ENCODE measurements around the gene ATP9B.
"Not testable (repeated sequence)": the region's sequence is repeated elsewhere in the genome, so short reads cannot be mapped to it uniquely, and the experiment has no call there.

Gene ATP9B

GRCh38 chr18:79077181-79077580 lies 8.0 kb downstream of the ATP9B start:
- TF ChIP-seq EZH2phosphoT487 (IDR thresholded peaks at IDR 0.05; ENCODE audit: borderline replicate concordance) (no peak), CTCF (conservative IDR thresholded peaks at IDR 0.05; ENCODE audit: low read length) (no peak)
- H3F3A ChIP-seq (ENCODE audit: low read depth) = no peaks in the 10 kb centered on the region
- H3K4me2 ChIP-seq (ENCODE audit: low read depth, low read length, poor library complexity, severe bottlenecking) = peak overlapping the region; percentile 9
- H3K79me2 ChIP-seq (ENCODE audit: insufficient read depth, low read length) = peaks cover 61% of the 10 kb centered on the region
- H2AFZ ChIP-seq (ENCODE audit: low read length) = no peak overlapping the region
- H3K9ac ChIP-seq (ENCODE audit: low read depth, low read length, poor library complexity, severe bottlenecking) = no peak overlapping the region
- H3K4me1 ChIP-seq (ENCODE audit: insufficient read depth, low read length, poor library complexity, severe bottlenecking) = peaks cover 28% of the 10 kb centered on the region
- H3K4me3 ChIP-seq (ENCODE audit: low read length, poor library complexity, severe bottlenecking) = no peak overlapping the region
- H3K9me2 ChIP-seq (replicated peaks; ENCODE audit: low read depth, low read length) = no peaks in the 10 kb centered on the region
- H3K36me3 ChIP-seq (ENCODE audit: insufficient read depth, low read length) = no peaks in the 10 kb centered on the region; the same call in 1 of the 2 replicates
- H3K27me3 ChIP-seq (ENCODE audit: insufficient read depth, low read length, poor library complexity, severe bottlenecking) = no peaks in the 10 kb centered on the region
- no peaks in the 10 kb centered on the region for H4K20me1 ChIP-seq (ENCODE audit: insufficient read depth, low read length, poor library complexity, severe bottlenecking)
- peaks cover 3% of the 10 kb centered on the region; the same call in 1 of the 2 replicates for H3K9me3 ChIP-seq (ENCODE audit: insufficient read depth, low read depth, low read length)

- H3K79me2 ChIP-seq (ENCODE audit: insufficient read depth, low read length) = peaks cover 56% of the 10 kb centered on the region
These were observed 9.6 kb downstream of the ATP9B start for GRCh38 chr18:79078791-79079190.

GRCh38 chr18:79092874-79093273 lies 23.7 kb downstream of the ATP9B start:
- TF ChIP-seq EZH2phosphoT487 (IDR thresholded peaks at IDR 0.05; ENCODE audit: borderline replicate concordance) (no peak), CTCF (conservative IDR thresholded peaks at IDR 0.05; ENCODE audit: low read length) (no peak)
- H3K9me3 ChIP-seq (ENCODE audit: insufficient read depth, low read depth, low read length) = no peaks in the 10 kb centered on the region
- no peaks in the 10 kb centered on the region for H3K27me3 ChIP-seq (ENCODE audit: insufficient read depth, low read length, poor library complexity, severe bottlenecking)
- H2AFZ ChIP-seq (ENCODE audit: low read length) = no peak overlapping the region
- no peaks in the 10 kb centered on the region for H3F3A ChIP-seq (ENCODE audit: low read depth)
- no peak overlapping the region for H3K4me2 ChIP-seq (ENCODE audit: low read depth, low read length, poor library complexity, severe bottlenecking)
- H3K9me2 ChIP-seq (replicated peaks; ENCODE audit: low read depth, low read length) = no peaks in the 10 kb centered on the region
- no peak overlapping the region for H3K4me3 ChIP-seq (ENCODE audit: low read length, poor library complexity, severe bottlenecking)
- H3K4me1 ChIP-seq (ENCODE audit: insufficient read depth, low read length, poor library complexity, severe bottlenecking) = peaks cover 5% of the 10 kb centered on the region
- peaks cover 60% of the 10 kb centered on the region for H3K79me2 ChIP-seq (ENCODE audit: insufficient read depth, low read length)
- H3K9ac ChIP-seq (ENCODE audit: low read depth, low read length, poor library complexity, severe bottlenecking) = no peak overlapping the region
- H4K20me1 ChIP-seq (ENCODE audit: insufficient read depth, low read length, poor library complexity, severe bottlenecking) = peaks cover 2% of the 10 kb centered on the region
- H3K36me3 ChIP-seq (ENCODE audit: insufficient read depth, low read length) = no peaks in the 10 kb centered on the region

More at GRCh38 chr18:79078791-79079190, 9.6 kb downstream of the ATP9B start:
- not testable (repeated sequence) for H3K36me3 ChIP-seq (ENCODE audit: insufficient read depth, low read length); H3K9me3 ChIP-seq (ENCODE audit: insufficient read depth, low read depth, low read length); H2AFZ ChIP-seq (ENCODE audit: low read length); H3F3A ChIP-seq (ENCODE audit: low read depth); H3K9ac ChIP-seq (ENCODE audit: low read depth, low read length, poor library complexity, severe bottlenecking); H3K9me2 ChIP-seq (replicated peaks; ENCODE audit: low read depth, low read length); H3K4me2 ChIP-seq (ENCODE audit: low read depth, low read length, poor library complexity, severe bottlenecking); H3K4me3 ChIP-seq (ENCODE audit: low read length, poor library complexity, severe bottlenecking); H3K27me3 ChIP-seq (ENCODE audit: insufficient read depth, low read length, poor library complexity, severe bottlenecking); H4K20me1 ChIP-seq (ENCODE audit: insufficient read depth, low read length, poor library complexity, severe bottlenecking)
- peaks cover 27% of the 10 kb centered on the region for H3K4me1 ChIP-seq (ENCODE audit: insufficient read depth, low read length, poor library complexity, severe bottlenecking)

GRCh38 chr18:79093986-79094385 lies 24.8 kb downstream of the ATP9B start:
- H3K27me3 ChIP-seq (ENCODE audit: insufficient read depth, low read length, poor library complexity, severe bottlenecking) = no peaks in the 10 kb centered on the region
- peaks cover 5% of the 10 kb centered on the region for H3K4me1 ChIP-seq (ENCODE audit: insufficient read depth, low read length, poor library complexity, severe bottlenecking)
- H3K9ac ChIP-seq (ENCODE audit: low read depth, low read length, poor library complexity, severe bottlenecking) = no peak overlapping the region
- no peaks in the 10 kb centered on the region for H3F3A ChIP-seq (ENCODE audit: low read depth)
- TF ChIP-seq EZH2phosphoT487 (IDR thresholded peaks at IDR 0.05; ENCODE audit: borderline replicate concordance) (no peak), CTCF (conservative IDR thresholded peaks at IDR 0.05; ENCODE audit: low read length) (no peak)
- peaks cover 5% of the 10 kb centered on the region; the same call in 1 of the 2 replicates for H3K36me3 ChIP-seq (ENCODE audit: insufficient read depth, low read length)
- no peak overlapping the region for H2AFZ ChIP-seq (ENCODE audit: low read length)
- H3K4me2 ChIP-seq (ENCODE audit: low read depth, low read length, poor library complexity, severe bottlenecking) = no peak overlapping the region
- peaks cover 2% of the 10 kb centered on the region for H4K20me1 ChIP-seq (ENCODE audit: insufficient read depth, low read length, poor library complexity, severe bottlenecking)
- H3K9me3 ChIP-seq (ENCODE audit: insufficient read depth, low read depth, low read length) = no peaks in the 10 kb centered on the region
- H3K79me2 ChIP-seq (ENCODE audit: insufficient read depth, low read length) = peaks cover 50% of the 10 kb centered on the region
- H3K4me3 ChIP-seq (ENCODE audit: low read length, poor library complexity, severe bottlenecking) = no peak overlapping the region
- no peaks in the 10 kb centered on the region for H3K9me2 ChIP-seq (replicated peaks; ENCODE audit: low read depth, low read length)

All from Loucy (cell line).